ENCODE data around the gene MYMK.

DNA sequence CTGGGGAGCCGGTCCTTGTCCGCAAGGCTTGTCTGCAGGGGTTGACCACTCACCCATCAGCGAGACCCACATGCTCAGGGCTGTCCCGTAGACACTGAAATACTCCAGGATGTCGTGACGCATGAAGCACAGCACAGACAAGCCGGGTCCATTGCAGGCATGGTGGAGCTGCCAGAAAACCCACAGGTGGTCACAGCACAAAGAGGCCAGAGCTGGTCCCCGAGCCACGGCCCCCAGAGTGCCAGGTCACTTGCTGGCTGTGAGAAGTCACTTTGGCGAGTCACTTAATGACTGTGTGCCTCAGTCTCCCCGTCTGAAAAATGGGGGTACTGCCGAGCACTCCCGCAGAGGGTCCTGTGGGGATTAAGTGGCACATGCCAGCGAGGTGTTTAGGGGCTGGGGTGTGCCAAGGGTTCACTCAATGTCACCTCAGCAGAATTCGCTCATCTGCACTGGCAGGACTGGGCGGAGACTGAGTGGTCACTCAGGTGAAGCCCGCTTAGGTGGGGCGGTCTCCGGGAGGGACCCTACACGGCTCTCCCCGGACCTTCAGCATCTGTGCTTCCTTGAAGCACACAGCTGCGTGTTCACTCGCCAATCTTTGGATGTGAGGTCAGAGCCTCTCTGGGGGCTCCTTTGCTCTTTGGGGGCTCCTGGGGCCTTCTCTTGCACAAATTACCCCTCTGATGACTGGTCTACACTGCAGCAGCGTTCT, 4.5 kb downstream of the MYMK start:
- TF ChIP-seq, protein P1, sequence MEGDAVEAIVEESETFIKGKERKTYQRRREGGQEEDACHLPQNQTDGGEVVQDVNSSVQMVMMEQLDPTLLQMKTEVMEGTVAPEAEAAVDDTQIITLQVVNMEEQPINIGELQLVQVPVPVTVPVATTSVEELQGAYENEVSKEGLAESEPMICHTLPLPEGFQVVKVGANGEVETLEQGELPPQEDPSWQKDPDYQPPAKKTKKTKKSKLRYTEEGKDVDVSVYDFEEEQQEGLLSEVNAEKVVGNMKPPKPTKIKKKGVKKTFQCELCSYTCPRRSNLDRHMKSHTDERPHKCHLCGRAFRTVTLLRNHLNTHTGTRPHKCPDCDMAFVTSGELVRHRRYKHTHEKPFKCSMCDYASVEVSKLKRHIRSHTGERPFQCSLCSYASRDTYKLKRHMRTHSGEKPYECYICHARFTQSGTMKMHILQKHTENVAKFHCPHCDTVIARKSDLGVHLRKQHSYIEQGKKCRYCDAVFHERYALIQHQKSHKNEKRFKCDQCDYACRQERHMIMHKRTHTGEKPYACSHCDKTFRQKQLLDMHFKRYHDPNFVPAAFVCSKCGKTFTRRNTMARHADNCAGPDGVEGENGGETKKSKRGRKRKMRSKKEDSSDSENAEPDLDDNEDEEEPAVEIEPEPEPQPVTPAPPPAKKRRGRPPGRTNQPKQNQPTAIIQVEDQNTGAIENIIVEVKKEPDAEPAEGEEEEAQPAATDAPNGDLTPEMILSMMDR (IDR thresholded peaks at IDR 0.05): no peak
- TF ChIP-seq POLR2AphosphoS5 (IDR thresholded peaks at IDR 0.05): no peak

Data from stomach (tissue), 4 donors.